Adrenal gland (tissue), 5 donors: ENCODE data around the gene CRYBG3.

Source experiments
- POLR2A ChIP-seq, 2 donors: fragments of 450-650 bp; IDR thresholded peaks; one replicate each; pipeline ENCODE4 v1.6.1; 2017; ENCODE audit warnings: antibody characterized with exemption in 2 of 2, mild to moderate bottlenecking in 2 of 2, moderate library complexity in 1 of 2
- TF ChIP-seq, protein P1 (sequence below), 6 experiments: fragments of 450-650 bp in 4 of 6; fragments of 200-600 bp in 2 of 6; sonication (generic) in 1 of 6; IDR thresholded peaks; 1 replicate in 5 of 6; 2 replicates in 1 of 6; pipeline versions ENCODE4 v1.5.1 to v1.8.0; 2016 to 2021; ENCODE audit warnings: antibody characterized with exemption in 6 of 6, mild to moderate bottlenecking in 2 of 6, moderate library complexity in 1 of 6
- donor health status: DM: no; HTN: no; CAD: no.

DNA sequence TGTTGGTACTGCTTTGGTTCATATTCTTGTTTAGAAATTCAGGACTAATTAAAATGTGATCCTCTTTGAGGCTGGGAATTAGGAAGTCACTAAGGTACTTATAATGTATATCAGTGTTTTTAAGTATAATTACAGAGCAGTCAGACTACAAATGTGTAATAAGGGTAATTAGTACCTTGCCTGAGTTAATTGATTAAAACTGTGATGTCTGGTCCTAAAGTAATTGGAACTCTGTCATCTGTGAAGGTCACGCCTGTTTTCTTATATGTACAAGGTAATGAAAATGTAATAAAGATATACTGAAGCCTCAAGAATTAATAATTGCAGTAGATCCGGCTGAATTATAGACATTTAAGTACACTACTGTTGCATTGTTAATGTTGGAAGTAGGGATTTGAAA, 117.6 kb downstream of the CRYBG3 start:
- TF ChIP-seq, protein P1, sequence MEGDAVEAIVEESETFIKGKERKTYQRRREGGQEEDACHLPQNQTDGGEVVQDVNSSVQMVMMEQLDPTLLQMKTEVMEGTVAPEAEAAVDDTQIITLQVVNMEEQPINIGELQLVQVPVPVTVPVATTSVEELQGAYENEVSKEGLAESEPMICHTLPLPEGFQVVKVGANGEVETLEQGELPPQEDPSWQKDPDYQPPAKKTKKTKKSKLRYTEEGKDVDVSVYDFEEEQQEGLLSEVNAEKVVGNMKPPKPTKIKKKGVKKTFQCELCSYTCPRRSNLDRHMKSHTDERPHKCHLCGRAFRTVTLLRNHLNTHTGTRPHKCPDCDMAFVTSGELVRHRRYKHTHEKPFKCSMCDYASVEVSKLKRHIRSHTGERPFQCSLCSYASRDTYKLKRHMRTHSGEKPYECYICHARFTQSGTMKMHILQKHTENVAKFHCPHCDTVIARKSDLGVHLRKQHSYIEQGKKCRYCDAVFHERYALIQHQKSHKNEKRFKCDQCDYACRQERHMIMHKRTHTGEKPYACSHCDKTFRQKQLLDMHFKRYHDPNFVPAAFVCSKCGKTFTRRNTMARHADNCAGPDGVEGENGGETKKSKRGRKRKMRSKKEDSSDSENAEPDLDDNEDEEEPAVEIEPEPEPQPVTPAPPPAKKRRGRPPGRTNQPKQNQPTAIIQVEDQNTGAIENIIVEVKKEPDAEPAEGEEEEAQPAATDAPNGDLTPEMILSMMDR (IDR thresholded peaks at IDR 0.05) = no peak
- no peak for TF ChIP-seq POLR2A (IDR thresholded peaks at IDR 0.05)
